GM19467 (cell line): ENCODE data around the gene PIGZ.

Experiments
- ATAC-seq: cut with Tn5 transposase; IDR thresholded peaks from one replicate; pipeline ENCODE4 v1.9.1; 2021; ENCODE audit warnings: mild to moderate bottlenecking, moderate library complexity; ENCODE audit not compliant: unreplicated experiment

PIGZ gene

GRCh38 chr3:196968233-196969133 is at the start of gene PIGZ:
TSS of gene PIGZ (minus strand) at chr3:196968833. CDS start at chr3:196952031, 16,802 bp downstream.
- ATAC-seq, result peak; percentile 52

- no peak for ATAC-seq
Observed at GRCh38 chr3:197017003-197017402, 48.4 kb upstream of the PIGZ start.

- ATAC-seq, result no peak
Observed at GRCh38 chr3:197015790-197016736, 47.4 kb upstream of the PIGZ start.

GRCh38 chr3:197014942-197015575 is 46.4 kb upstream of the PIGZ start:
- no peak for ATAC-seq

- no peak for ATAC-seq
Observed at GRCh38 chr3:197014024-197014423, 45.4 kb upstream of the PIGZ start.

- no peak for ATAC-seq
Observed at GRCh38 chr3:197012540-197012883, 43.9 kb upstream of the PIGZ start.

GRCh38 chr3:197011780-197012539 is 43.3 kb upstream of the PIGZ start:
- no peak for ATAC-seq

- no peak for ATAC-seq
Observed at GRCh38 chr3:197010556-197011351, 42.1 kb upstream of the PIGZ start.

GRCh38 chr3:197009532-197010019 is 40.9 kb upstream of the PIGZ start:
- ATAC-seq, result no peak

GRCh38 chr3:197008436-197009209 is 40.0 kb upstream of the PIGZ start:
- no peak for ATAC-seq

GRCh38 chr3:197007953-197008352 is 39.3 kb upstream of the PIGZ start:
- no peak for ATAC-seq

GRCh38 chr3:197007296-197007940 is 38.8 kb upstream of the PIGZ start:
- ATAC-seq, result no peak

GRCh38 chr3:197006860-197007259 is 38.2 kb upstream of the PIGZ start:
- ATAC-seq, result no peak

- ATAC-seq, result no peak
Observed at GRCh38 chr3:197006446-197006845, 37.8 kb upstream of the PIGZ start.

- ATAC-seq, result no peak
Observed at GRCh38 chr3:197003461-197004385, 35.1 kb upstream of the PIGZ start.

- peak; percentile 65 for ATAC-seq
Observed at GRCh38 chr3:197002701-197003454, 34.2 kb upstream of the PIGZ start.
